ENCODE measurements around the gene PLCB1. TPM values are rescaled to one million over a fixed set of nuclear protein-coding genes. Genes with fewer than 3 reads are reported as not detected.

Gene PLCB1
- total RNA-seq, 1 experiment from 2014 or later, result not detected

DNA sequence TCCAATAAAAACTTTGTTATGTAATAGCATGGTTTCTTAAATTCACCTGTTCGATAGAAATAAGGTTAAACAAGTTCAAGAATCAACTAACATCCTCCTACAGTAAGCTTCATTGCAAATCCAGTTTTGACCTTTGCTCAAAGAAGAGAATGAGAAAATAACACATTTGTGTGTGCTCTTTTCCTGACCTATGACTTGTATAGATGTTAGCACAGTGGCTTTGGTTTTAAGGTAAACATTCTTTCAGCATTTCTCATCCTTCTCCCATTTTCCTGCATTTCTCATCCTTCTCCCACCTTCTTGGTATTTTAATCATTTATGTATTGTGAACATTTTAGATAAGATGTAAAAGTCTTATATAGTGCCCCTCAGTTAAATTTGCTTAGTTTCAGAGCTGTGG is 73.9 kb downstream of the PLCB1 start:
- no peaks in the 10 kb centered on the region for H4K20me1 ChIP-seq (ENCODE audit: insufficient read depth)
- no TSS peak for BruUV-seq (replicated peaks)
- H3F3A ChIP-seq (ENCODE audit: insufficient read depth, low read depth), result 0 out of 2 replicates have a peak, but pooled peaks cover 7% of the 10 kb centered on the region
- intact Hi-C loops (cut with micrococcal nuclease; ENCODE audit: unreplicated experiment), result no loop called here
- peak in 1 of 2 experiments; percentile 64 for DNase-seq
- H3K36me3 ChIP-seq (ENCODE audit: low read depth), result no peaks in the 10 kb centered on the region
- H3K9me3 ChIP-seq (ENCODE audit: insufficient read depth, low read depth), result no peaks in the 10 kb centered on the region
- H2AFZ ChIP-seq, result no peak overlapping the region
- no peak overlapping the region for H3K4me2 ChIP-seq
- no peak overlapping the region for H3K27ac ChIP-seq
- no peak for TF ChIP-seq EZH2 (IDR thresholded peaks at IDR 0.05; ENCODE audit: low read depth)
- TF ChIP-seq, protein P1, sequence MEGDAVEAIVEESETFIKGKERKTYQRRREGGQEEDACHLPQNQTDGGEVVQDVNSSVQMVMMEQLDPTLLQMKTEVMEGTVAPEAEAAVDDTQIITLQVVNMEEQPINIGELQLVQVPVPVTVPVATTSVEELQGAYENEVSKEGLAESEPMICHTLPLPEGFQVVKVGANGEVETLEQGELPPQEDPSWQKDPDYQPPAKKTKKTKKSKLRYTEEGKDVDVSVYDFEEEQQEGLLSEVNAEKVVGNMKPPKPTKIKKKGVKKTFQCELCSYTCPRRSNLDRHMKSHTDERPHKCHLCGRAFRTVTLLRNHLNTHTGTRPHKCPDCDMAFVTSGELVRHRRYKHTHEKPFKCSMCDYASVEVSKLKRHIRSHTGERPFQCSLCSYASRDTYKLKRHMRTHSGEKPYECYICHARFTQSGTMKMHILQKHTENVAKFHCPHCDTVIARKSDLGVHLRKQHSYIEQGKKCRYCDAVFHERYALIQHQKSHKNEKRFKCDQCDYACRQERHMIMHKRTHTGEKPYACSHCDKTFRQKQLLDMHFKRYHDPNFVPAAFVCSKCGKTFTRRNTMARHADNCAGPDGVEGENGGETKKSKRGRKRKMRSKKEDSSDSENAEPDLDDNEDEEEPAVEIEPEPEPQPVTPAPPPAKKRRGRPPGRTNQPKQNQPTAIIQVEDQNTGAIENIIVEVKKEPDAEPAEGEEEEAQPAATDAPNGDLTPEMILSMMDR (conservative IDR thresholded peaks at IDR 0.05), result no peak
- peaks cover 6% of the 10 kb centered on the region for H3K4me1 ChIP-seq (replicated peaks; ENCODE audit: insufficient read depth)
- ChIA-PET POLR2A (ENCODE audit: unreplicated experiment) (no interaction called here), CTCF (no interaction called here)
- 0 out of 2 replicates have a peak, but pooled peaks cover 6% of the 10 kb centered on the region for H3K9me2 ChIP-seq (ENCODE audit: insufficient read depth)
- H3K27me3 ChIP-seq (ENCODE audit: insufficient read depth, low read depth), result no peaks in the 10 kb centered on the region
- no peaks in the 10 kb centered on the region for H3K79me2 ChIP-seq (ENCODE audit: low read depth)
- H3K4me3 ChIP-seq, result no peak overlapping the region

DNA sequence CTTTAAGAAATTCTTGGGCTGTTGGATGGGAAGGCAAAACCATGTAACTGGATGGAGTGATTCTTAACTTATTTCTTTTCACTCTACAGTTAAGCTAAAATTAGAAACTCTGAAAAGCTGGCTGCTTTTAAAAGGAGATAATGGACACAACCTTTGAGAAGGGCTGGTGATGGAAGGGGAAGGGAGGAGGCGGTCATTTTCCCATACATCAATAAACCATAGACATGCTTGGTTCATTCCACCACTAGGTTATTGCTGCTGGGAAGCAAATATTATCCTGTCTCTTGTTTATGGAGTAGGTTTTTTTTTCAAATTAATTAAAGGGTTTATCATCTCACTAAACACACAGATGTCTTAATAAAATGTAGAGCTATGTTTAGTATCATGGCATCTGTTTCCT is 76.2 kb downstream of the PLCB1 start:
- intact Hi-C loops (cut with micrococcal nuclease; ENCODE audit: unreplicated experiment), result no loop called here
- ChIA-PET CTCF (no interaction called here), POLR2A (ENCODE audit: unreplicated experiment) (no interaction called here)

DNA sequence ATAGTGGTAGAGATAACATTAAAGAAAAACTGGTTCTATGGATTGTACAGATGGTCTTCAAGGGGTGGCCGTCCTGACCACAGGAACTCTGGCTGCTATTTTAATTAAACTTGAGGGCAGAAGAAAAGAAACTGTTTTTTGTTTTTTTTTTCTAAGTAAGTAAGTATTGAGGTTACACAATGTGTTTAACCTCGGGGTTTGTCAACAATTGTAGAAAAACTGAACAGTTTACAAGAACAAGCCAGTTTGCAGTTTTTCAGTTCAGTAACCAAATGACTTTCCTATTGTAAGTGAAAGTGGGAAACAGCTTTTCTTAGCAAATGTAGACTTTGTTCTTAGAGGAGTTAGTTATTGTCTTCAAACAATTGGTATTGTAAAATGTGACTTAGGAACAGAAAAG is 77.0 kb downstream of the PLCB1 start:
- intact Hi-C loops (cut with micrococcal nuclease; ENCODE audit: unreplicated experiment), result no loop called here
- Histone ChIP-seq H3K4me1 (replicated peaks; ENCODE audit: insufficient read depth) (peaks cover 6% of the 10 kb centered on the region), H3K9me3 (ENCODE audit: insufficient read depth, low read depth) (no peaks in the 10 kb centered on the region), H4K20me1 (ENCODE audit: insufficient read depth) (no peaks in the 10 kb centered on the region), H3K36me3 (ENCODE audit: low read depth) (no peaks in the 10 kb centered on the region), H3F3A (ENCODE audit: insufficient read depth, low read depth) (0 out of 2 replicates have a peak, but pooled peaks cover 7% of the 10 kb centered on the region), H3K9me2 (ENCODE audit: insufficient read depth) (0 out of 2 replicates have a peak, but pooled peaks cover 6% of the 10 kb centered on the region), H3K4me2 (no peak overlapping the region), H2AFZ (no peak overlapping the region), H3K4me3 (no peak overlapping the region), H3K79me2 (ENCODE audit: low read depth) (no peaks in the 10 kb centered on the region), H3K27ac (no peak overlapping the region), H3K27me3 (ENCODE audit: insufficient read depth, low read depth) (no peaks in the 10 kb centered on the region)
- ChIA-PET POLR2A (ENCODE audit: unreplicated experiment) (no interaction called here), CTCF (no interaction called here)
- no TSS peak for BruUV-seq (replicated peaks)
- DNase-seq, result peak in 1 of 2 experiments; percentile 49
- TF ChIP-seq, protein P1 (conservative IDR thresholded peaks at IDR 0.05), result no peak
- TF ChIP-seq EZH2 (IDR thresholded peaks at IDR 0.05; ENCODE audit: low read depth), result no peak

More for the DNA sequence above, 76.2 kb downstream of the PLCB1 start:
- no peak overlapping the region for H3K27ac ChIP-seq
- no peaks in the 10 kb centered on the region for H3K9me3 ChIP-seq (ENCODE audit: insufficient read depth, low read depth)
- H3K36me3 ChIP-seq (ENCODE audit: low read depth), result no peaks in the 10 kb centered on the region
- no TSS peak for BruUV-seq (replicated peaks)
- no peaks in the 10 kb centered on the region for H3K27me3 ChIP-seq (ENCODE audit: insufficient read depth, low read depth)
- no peaks in the 10 kb centered on the region for H4K20me1 ChIP-seq (ENCODE audit: insufficient read depth)
- H3F3A ChIP-seq (ENCODE audit: insufficient read depth, low read depth), result 0 out of 2 replicates have a peak, but pooled peaks cover 7% of the 10 kb centered on the region
- no peak for DNase-seq
- no peak overlapping the region for H3K4me2 ChIP-seq
- H3K4me1 ChIP-seq (replicated peaks; ENCODE audit: insufficient read depth), result peaks cover 6% of the 10 kb centered on the region
- H3K9me2 ChIP-seq (ENCODE audit: insufficient read depth), result 0 out of 2 replicates have a peak, but pooled peaks cover 6% of the 10 kb centered on the region
- no peak overlapping the region for H2AFZ ChIP-seq
- H3K79me2 ChIP-seq (ENCODE audit: low read depth), result no peaks in the 10 kb centered on the region
- H3K4me3 ChIP-seq, result no peak overlapping the region
- TF ChIP-seq, protein P1 (conservative IDR thresholded peaks at IDR 0.05), result no peak
- TF ChIP-seq EZH2 (IDR thresholded peaks at IDR 0.05; ENCODE audit: low read depth), result no peak

Measured in PC-9 (cell line).